A549 (cell line): ENCODE data around the gene GDF9. TPM values are rescaled to one million over a fixed set of nuclear protein-coding genes. Genes with fewer than 3 reads are reported as not detected.

Experiments used
- ATAC-seq, 2 experiments: fragments of 200-7000 bp in 1 of 2; fragments of >200 bp in 1 of 2; cut with Nextera tagmentation in 1 of 2; cut with Tn5 transposase in 1 of 2; 3 replicates each; pipeline versions ENCODE4 v1.8.0 to v1.9.1; 2018 to 2020; ENCODE audit warnings: mild to moderate bottlenecking in 1 of 2, moderate library complexity in 1 of 2
- CTCF ChIA-PET: fragments of 300-600 bp; sonication (Branson Sonifier 250); formaldehyde crosslinking; extraction: SDS; loops from one replicate; lab custom pipeline; 2021; ENCODE audit warnings: antibody characterized with exemption, inconsistent platforms; lab: Yijun Ruan, JAX
- POLR2A ChIA-PET: fragments of 350-600 bp; formaldehyde crosslinking; extraction: SDS; loops from one replicate; lab custom pipeline; 2021; ENCODE audit warnings: antibody characterized with exemption, inconsistent platforms; lab: Yijun Ruan, JAX
- DNase-seq, 2 experiments: peaks; one replicate each; pipeline versions ENCODE4 v3.0.0 to v3.0.0-alpha.2; 2011 to 2016; ENCODE audit warnings: low read depth in 1 of 2, low spot score in 1 of 2
- FAIRE-seq: peaks from 2 replicates; lab custom pipeline; 2011; peaks lifted over from hg19 to GRCh38; lab: Jason Lieb, UNC
- H3K27ac ChIP-seq, 2 experiments: fragments of >200 bp; sonication (Bioruptor Twin); formaldehyde crosslinking; 3 replicates each; pipeline ENCODE4 v1.5.1; 2016 to 2017
- H3K4me1 ChIP-seq: fragments of >200 bp; sonication (Bioruptor Twin); formaldehyde crosslinking; 3 replicates; pipeline ENCODE4 v1.6.1; 2016
- H3K4me2 ChIP-seq: fragments of >200 bp; sonication (Bioruptor Twin); formaldehyde crosslinking; 3 replicates; pipeline ENCODE4 v1.6.1; 2016
- H3K4me3 ChIP-seq: fragments of >200 bp; sonication (Bioruptor Twin); formaldehyde crosslinking; 3 replicates; pipeline ENCODE4 v1.5.1; 2016
- H3K9me3 ChIP-seq: fragments of >200 bp; sonication (Bioruptor Twin); formaldehyde crosslinking; 3 replicates; pipeline ENCODE4 v1.6.1; 2016
- ATOH8 ChIP-seq: fragments of 250-450 bp; sonication (Bioruptor Pico); IDR thresholded peaks from 2 replicates; pipeline ENCODE4 v1.5.0; 2020; ENCODE audit warnings: low read depth, mild to moderate bottlenecking, moderate library complexity
- CBX2 ChIP-seq: fragments of 200-600 bp; sonication (generic); IDR thresholded peaks from 2 replicates; pipeline ENCODE4 v1.6.1; 2016; ENCODE audit warnings: low read depth, mild to moderate bottlenecking, borderline replicate concordance
- CEBPB ChIP-seq, 2 experiments: fragments of >200 bp in 1 of 2; sonication (Bioruptor Twin) in 1 of 2; formaldehyde crosslinking in 1 of 2; IDR thresholded peaks; 2 replicates each; pipeline ENCODE4 v1.6.1; 2012 to 2016
- CTCF ChIP-seq: fragments of >200 bp; sonication (Bioruptor Twin); formaldehyde crosslinking; IDR thresholded peaks from 3 replicates; pipeline ENCODE4 v1.5.1; 2016
- EHF ChIP-seq: fragments of 250-450 bp; sonication (Bioruptor Pico); IDR thresholded peaks from 2 replicates; pipeline ENCODE4 v1.5.0; 2020; ENCODE audit warnings: mild to moderate bottlenecking
- EP300 ChIP-seq, 2 experiments: fragments of >200 bp; sonication (Bioruptor Twin); formaldehyde crosslinking; IDR thresholded peaks; 2 replicates in 1 of 2; 3 replicates in 1 of 2; pipeline ENCODE4 v1.6.1; 2016 to 2017
- FOSB ChIP-seq: fragments of 250-450 bp; sonication (Bioruptor Pico); IDR thresholded peaks from 2 replicates; pipeline ENCODE4 v1.5.0; 2020; ENCODE audit warnings: mild to moderate bottlenecking, moderate library complexity
- FOSL2 ChIP-seq, 2 experiments: fragments of 450-650 bp in 1 of 2; fragments of >200 bp in 1 of 2; sonication (Bioruptor Twin) in 1 of 2; formaldehyde crosslinking; IDR thresholded peaks; 2 replicates each; pipeline versions ENCODE4 v1.5.0 to v1.6.1; 2016 to 2020; ENCODE audit warnings: mild to moderate bottlenecking in 1 of 2, moderate library complexity in 1 of 2
- HEYL ChIP-seq: fragments of 250-450 bp; sonication (Bioruptor Pico); IDR thresholded peaks from 2 replicates; pipeline ENCODE4 v1.8.0; 2021; ENCODE audit warnings: mild to moderate bottlenecking, moderate library complexity
- HOXA7 ChIP-seq: fragments of 250-450 bp; sonication (Bioruptor Pico); IDR thresholded peaks from 2 replicates; pipeline ENCODE4 v1.5.0; 2020; ENCODE audit warnings: mild to moderate bottlenecking, moderate library complexity
- HOXB5 ChIP-seq: fragments of 250-450 bp; sonication (Bioruptor Pico); IDR thresholded peaks from 2 replicates; pipeline ENCODE4 v1.5.0; 2020; ENCODE audit warnings: mild to moderate bottlenecking, moderate library complexity
- JUN ChIP-seq, 2 experiments: fragments of >200 bp; sonication (Bioruptor Twin); formaldehyde crosslinking; IDR thresholded peaks; 2 replicates in 1 of 2; 3 replicates in 1 of 2; pipeline ENCODE4 v1.6.1; 2016 to 2017
- KDM5A ChIP-seq: fragments of 200-600 bp; sonication (generic); IDR thresholded peaks from 2 replicates; pipeline ENCODE4 v1.6.1; 2016; ENCODE audit warnings: antibody characterized with exemption, mild to moderate bottlenecking
- MAX ChIP-seq: IDR thresholded peaks from 2 replicates; pipeline ENCODE4 v1.6.1; 2012
- MAZ ChIP-seq: fragments of 150-350 bp; IDR thresholded peaks from 2 replicates; pipeline ENCODE4 v1.6.1; 2014; ENCODE audit warnings: antibody characterized with exemption, low read depth, low read length, borderline replicate concordance
- PBX3 ChIP-seq: IDR thresholded peaks from 2 replicates; pipeline ENCODE4 v1.6.1; 2012
- PHF8 ChIP-seq: fragments of 200-600 bp; sonication (generic); IDR thresholded peaks from 2 replicates; pipeline ENCODE4 v1.6.1; 2016; ENCODE audit warnings: low read depth, mild to moderate bottlenecking, antibody characterized with exemption, moderate library complexity, borderline replicate concordance
- POLR2A ChIP-seq: IDR thresholded peaks from 2 replicates; pipeline ENCODE4 v1.6.1; 2012; ENCODE audit warnings: mild to moderate bottlenecking, low read length
- RAD21 ChIP-seq, 2 experiments: fragments of >200 bp in 1 of 2; sonication (Bioruptor Twin) in 1 of 2; formaldehyde crosslinking in 1 of 2; IDR thresholded peaks in 1 of 2; conservative IDR thresholded peaks in 1 of 2; 2 replicates in 1 of 2; 3 replicates in 1 of 2; pipeline ENCODE4 v1.6.1; 2012 to 2018; ENCODE audit warnings: inconsistent platforms in 1 of 2
- RFX5 ChIP-seq: fragments of 450-650 bp; IDR thresholded peaks from 2 replicates; pipeline ENCODE4 v1.7.1; 2014; ENCODE audit warnings: antibody characterized with exemption, mild to moderate bottlenecking, moderate library complexity
- TP53 ChIP-seq: fragments of 250-450 bp; sonication (Bioruptor Pico); IDR thresholded peaks from 2 replicates; pipeline ENCODE4 v1.5.0; 2021; ENCODE audit warnings: mild to moderate bottlenecking, moderate library complexity
- ZC3H11A ChIP-seq: fragments of 450-650 bp; IDR thresholded peaks from 2 replicates; pipeline ENCODE4 v1.6.1; 2014; ENCODE audit warnings: antibody characterized with exemption, mild to moderate bottlenecking
- ZFP36 ChIP-seq: fragments of 450-650 bp; IDR thresholded peaks from 2 replicates; pipeline ENCODE4 v1.6.1; 2014; ENCODE audit warnings: borderline replicate concordance; ENCODE audit not compliant: partially characterized antibody
- ZNF302 ChIP-seq: fragments of 250-450 bp; sonication (Bioruptor Pico); IDR thresholded peaks from 2 replicates; pipeline ENCODE4 v1.9.0; 2021; ENCODE audit warnings: inconsistent platforms, mild to moderate bottlenecking, moderate library complexity
- WGBS: methylation state at CpG from one replicate; pipeline ENCODE4 v1.1.6; 2017; ENCODE audit errors: missing lambda C conversion rate; 5-methylcytosine and 5-hydroxymethylcytosine counted together
- polyA plus RNA-seq, 4 experiments: library from polyadenylated mRNA; depleted of rRNA in 3 of 4; stranded (reverse); fragments of >200 nt; fragmentation: RNase III in 1 of 4; extraction: RNeasy Plus Mini Kit Qiagen cat#74134 plus additional on column Dnase treatment in 1 of 4; gene quantifications; 2 replicates in 3 of 4; 3 replicates in 1 of 4; pipeline ENCODE4 v1.2.3, GENCODE V29; 2011 to 2017

GDF9 gene
- polyA plus RNA-seq, 2 of the 4 experiments (the other 2 are of a cell fraction): 0.49 to 0.85 TPM

- H3K4me2 ChIP-seq: no peak within 1 kb of the TSS
- DNase-seq (peak in 1 of 2 experiments; percentile 15), FAIRE-seq (no peak), ATAC-seq (peak in 1 of 2 experiments; percentile 11; a peak in 2 of 6 replicates)
- TF ChIP-seq KDM5A (no peak), RAD21 (conservative IDR thresholded peaks at IDR 0.05 in 1 of 2, IDR thresholded peaks at IDR 0.05 in 1 of 2) (no peak), EHF (CRISPR knock-in tag) (no peak), JUN (IDR thresholded peaks at IDR 0.05) (no peak), ZFP36 (no peak), FOSL2 (IDR thresholded peaks at IDR 0.05) (no peak), FOSL2 (CRISPR knock-in tag; IDR thresholded peaks at IDR 0.05) (no peak), EP300 (IDR thresholded peaks at IDR 0.05) (no peak), HEYL (CRISPR knock-in tag) (no peak), CEBPB (IDR thresholded peaks at IDR 0.05) (no peak), PHF8 (no peak), MAX (no peak), ZNF302 (CRISPR knock-in tag) (no peak), FOSB (CRISPR knock-in tag) (no peak), POLR2A (no peak), PBX3 (no peak), HOXB5 (CRISPR knock-in tag) (no peak), CTCF (no peak)
- no peak within 1 kb of the TSS for H3K27ac ChIP-seq
- H3K4me3 ChIP-seq: no peak within 1 kb of the TSS
- peaks cover 7% of the 10 kb centered on the region; the same call in 2 of the 3 replicates for H3K4me1 ChIP-seq
- ChIA-PET CTCF (interaction anchor here (0.7 to 5.7 kb wide), 4 partner anchors 9 to 203 kb away, joined by 3 to 24 read pairs (median 13); partner anchors contain the start of gene SHROOM1), POLR2A (no interaction called here)
- WGBS: 60% methylated on average over 6 of the region's 6 CpGs
- H3K9me3 ChIP-seq: no peaks in the 10 kb centered on the region
Measured at GRCh38 chr5:132873119-132873929, 7.1 kb upstream of the GDF9 start, which contains the start of gene LEAP2. TSS of gene LEAP2 (plus strand) at chr5:132873668. CDS start at chr5:132873695, 27 bp downstream.

- DNase-seq (no peak), ATAC-seq (no peak), FAIRE-seq (no peak)
- POLR2A ChIA-PET: no interaction called here
- H3K4me3 ChIP-seq: no peak overlapping the region
- no peak overlapping the region for H3K4me2 ChIP-seq
- CTCF ChIA-PET: interaction anchor here (1.4 to 5.7 kb wide), 3 partner anchors 10 to 61 kb away, joined by 3 to 24 read pairs (median 23); partner anchors contain the start of gene SHROOM1
- no peaks in the 10 kb centered on the region for H3K9me3 ChIP-seq
- H3K27ac ChIP-seq: no peak overlapping the region
- peaks cover 9% of the 10 kb centered on the region; the same call in 2 of the 3 replicates for H3K4me1 ChIP-seq
- TF ChIP-seq CBX2: no peak
- no peak for TF ChIP-seq ATOH8 (CRISPR knock-in tag)
- TF ChIP-seq MAZ: no peak
- TF ChIP-seq TP53 (CRISPR knock-in tag): no peak
- TF ChIP-seq RFX5: no peak
- TF ChIP-seq HOXA7 (CRISPR knock-in tag): no peak
- TF ChIP-seq MAX: no peak
- TF ChIP-seq ZNF302 (CRISPR knock-in tag): no peak
- TF ChIP-seq CTCF: no peak
- TF ChIP-seq POLR2A: no peak
- TF ChIP-seq ZC3H11A: no peak
- 100% methylated on average over 1 of the region's 1 CpG for WGBS
Measured at GRCh38 chr5:132872788-132873118, 6.5 kb upstream of the GDF9 start.
